ENCODE results near the gene HOXA6.

DNA sequence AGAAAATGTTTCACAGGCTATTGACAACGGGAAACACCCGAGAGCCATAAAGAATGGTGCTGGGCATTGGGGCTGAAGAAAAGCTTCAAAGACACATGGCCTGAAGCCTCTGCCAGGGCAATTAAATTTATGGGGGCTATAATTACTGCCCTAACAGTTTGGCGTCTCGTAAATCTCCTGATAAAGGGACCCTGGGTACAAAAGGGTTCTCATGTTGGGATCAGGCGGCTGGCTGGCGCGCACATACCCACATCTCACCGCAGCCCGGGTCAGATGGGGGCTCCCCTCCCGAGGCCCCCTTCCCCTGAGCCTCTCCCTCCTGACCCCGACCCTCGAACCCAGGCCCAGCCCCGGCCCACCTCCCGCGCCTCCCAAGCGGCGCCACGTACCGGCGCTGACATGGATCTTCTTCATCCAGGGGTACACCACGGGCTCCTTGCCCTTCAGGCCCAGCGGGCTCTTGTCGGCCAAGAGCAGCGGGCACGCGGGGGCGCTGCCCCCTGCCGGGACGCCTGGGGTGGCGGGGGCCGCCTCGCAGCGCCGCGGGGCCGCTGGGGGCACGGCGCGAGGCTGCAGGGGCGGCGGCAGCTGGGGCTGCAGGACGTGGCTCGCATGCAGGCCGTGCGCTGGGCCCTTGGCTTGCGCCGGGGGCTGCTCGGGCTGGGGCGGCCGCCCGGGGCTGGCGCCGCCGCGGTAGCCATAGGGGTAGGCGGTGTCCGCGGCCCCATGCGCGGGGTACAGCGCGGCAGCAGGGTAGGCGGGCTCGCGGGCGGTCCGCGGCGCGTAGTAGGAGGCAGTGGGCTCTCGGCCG lies 17.6 kb downstream of the HOXA6 start:
- TF ChIP-seq, protein P1, sequence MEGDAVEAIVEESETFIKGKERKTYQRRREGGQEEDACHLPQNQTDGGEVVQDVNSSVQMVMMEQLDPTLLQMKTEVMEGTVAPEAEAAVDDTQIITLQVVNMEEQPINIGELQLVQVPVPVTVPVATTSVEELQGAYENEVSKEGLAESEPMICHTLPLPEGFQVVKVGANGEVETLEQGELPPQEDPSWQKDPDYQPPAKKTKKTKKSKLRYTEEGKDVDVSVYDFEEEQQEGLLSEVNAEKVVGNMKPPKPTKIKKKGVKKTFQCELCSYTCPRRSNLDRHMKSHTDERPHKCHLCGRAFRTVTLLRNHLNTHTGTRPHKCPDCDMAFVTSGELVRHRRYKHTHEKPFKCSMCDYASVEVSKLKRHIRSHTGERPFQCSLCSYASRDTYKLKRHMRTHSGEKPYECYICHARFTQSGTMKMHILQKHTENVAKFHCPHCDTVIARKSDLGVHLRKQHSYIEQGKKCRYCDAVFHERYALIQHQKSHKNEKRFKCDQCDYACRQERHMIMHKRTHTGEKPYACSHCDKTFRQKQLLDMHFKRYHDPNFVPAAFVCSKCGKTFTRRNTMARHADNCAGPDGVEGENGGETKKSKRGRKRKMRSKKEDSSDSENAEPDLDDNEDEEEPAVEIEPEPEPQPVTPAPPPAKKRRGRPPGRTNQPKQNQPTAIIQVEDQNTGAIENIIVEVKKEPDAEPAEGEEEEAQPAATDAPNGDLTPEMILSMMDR (conservative IDR thresholded peaks at IDR 0.05; ENCODE audit: low read depth, low read length): peak; percentile 39
- no peak for TF ChIP-seq CEBPB (IDR thresholded peaks at IDR 0.05; ENCODE audit: low read depth, low read length)
- no peak for TF ChIP-seq RFX5 (IDR thresholded peaks at IDR 0.05; ENCODE audit: low read depth, low read length)
- TF ChIP-seq MXI1 (IDR thresholded peaks at IDR 0.05; ENCODE audit: borderline replicate concordance, low read depth, low read length): peak; percentile 46; the same call in 1 of the 2 replicates
